Calu3 (cell line): Measurements from ENCODE around the gene FN3KRP. TPM values are rescaled to one million over a fixed set of nuclear protein-coding genes. Genes with fewer than 3 reads are reported as not detected.

Experiments used
- BruUV-seq: library from RNA; stranded (reverse); fragments of 400-500 nt; replicated peaks from 2 replicates; lab custom pipeline; 2021; lab: Mats Ljungman, UMichigan
- CTCF ChIA-PET: fragments of 300-600 bp; sonication (Branson Sonifier 250); formaldehyde crosslinking; loops from one replicate; lab custom pipeline; 2022; ENCODE audit warnings: antibody characterized with exemption; lab: Charles Lee
- DNase-seq: peaks from one replicate; pipeline ENCODE4 v3.0.0; 2022
- H3K27ac Mint-ChIP-seq: one replicate; pipeline ENCODE4 v1.8.0; 2022; ENCODE audit warnings: mixed read lengths; ENCODE audit not compliant: unreplicated experiment
- H3K27me3 Mint-ChIP-seq: one replicate; pipeline ENCODE4 v1.8.0; 2022; ENCODE audit warnings: mixed read lengths; ENCODE audit not compliant: unreplicated experiment
- H3K36me3 Mint-ChIP-seq: one replicate; pipeline ENCODE4 v1.8.0; 2022; ENCODE audit warnings: mild to moderate bottlenecking, moderate library complexity, mixed read lengths; ENCODE audit not compliant: insufficient read depth, unreplicated experiment
- H3K4me1 Mint-ChIP-seq: one replicate; pipeline ENCODE4 v1.8.0; 2022; ENCODE audit warnings: mild to moderate bottlenecking, low read depth, mixed read lengths; ENCODE audit not compliant: unreplicated experiment
- H3K4me3 Mint-ChIP-seq: one replicate; pipeline ENCODE4 v1.8.0; 2022; ENCODE audit warnings: mild to moderate bottlenecking, low read depth, moderate library complexity, mixed read lengths; ENCODE audit not compliant: unreplicated experiment
- H3K9me3 Mint-ChIP-seq: one replicate; pipeline ENCODE4 v1.8.0; 2022; ENCODE audit warnings: low read depth, mixed read lengths; ENCODE audit not compliant: unreplicated experiment
- intact Hi-C: fragments of 100-400 bp; cut with micrococcal nuclease; formaldehyde crosslinking; loops from one replicate; pipeline ENCODE4 v1.10.0; 2022; ENCODE audit not compliant: unreplicated experiment
- total RNA-seq: library from RNA; stranded (reverse); gene quantifications from 2 replicates; pipeline ENCODE4 v1.2.3, GENCODE V29; 2022
- TF ChIP-seq, protein P1 (sequence below): fragments of 200-600 bp; IDR thresholded peaks from one replicate; pipeline ENCODE4 v1.8.0; 2022; ENCODE audit warnings: antibody characterized with exemption; ENCODE audit not compliant: unreplicated experiment

The FN3KRP gene
- total RNA-seq, 1 experiment from 2014 or later: 49.9 TPM

DNA sequence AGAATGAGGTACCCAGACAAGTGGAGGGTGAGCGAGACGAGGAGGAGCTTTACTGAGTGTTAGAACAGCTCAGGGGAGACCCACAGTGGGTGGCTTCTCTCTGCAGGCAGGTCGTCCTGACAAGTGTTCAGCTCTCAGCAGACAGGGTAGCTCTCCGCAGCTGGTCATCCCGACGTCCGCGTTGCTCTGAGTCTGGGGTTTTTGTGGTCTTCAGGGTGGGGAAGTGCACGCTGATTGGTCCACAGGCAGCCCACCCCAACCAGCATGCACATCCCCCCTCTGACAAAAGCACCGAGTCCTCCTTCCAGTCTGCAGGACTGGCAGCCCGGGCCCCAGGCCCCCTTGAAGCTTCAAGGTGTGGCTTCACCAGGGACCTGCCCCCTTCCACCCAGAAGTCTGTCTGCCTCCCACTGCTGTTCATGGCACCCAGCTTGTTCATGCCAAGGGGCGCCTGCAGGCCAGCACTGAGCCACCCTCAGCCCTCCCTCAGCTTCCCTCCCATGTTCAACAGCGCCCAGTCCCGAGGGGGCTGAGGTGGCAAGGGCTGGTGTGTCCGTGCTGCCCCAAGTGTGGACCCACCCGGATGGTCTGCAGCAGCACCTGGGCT is 48.4 kb upstream of the FN3KRP start:
- H3K36me3 Mint-ChIP-seq: peaks cover 14% of the 10 kb centered on the region
- H3K27me3 Mint-ChIP-seq: no peaks in the 10 kb centered on the region
- H3K4me3 Mint-ChIP-seq: peak overlapping the region; percentile 53
- H3K9me3 Mint-ChIP-seq: no peaks in the 10 kb centered on the region
- no TSS peak for BruUV-seq
- H3K4me1 Mint-ChIP-seq: peaks cover 17% of the 10 kb centered on the region
- TF ChIP-seq, protein P1, sequence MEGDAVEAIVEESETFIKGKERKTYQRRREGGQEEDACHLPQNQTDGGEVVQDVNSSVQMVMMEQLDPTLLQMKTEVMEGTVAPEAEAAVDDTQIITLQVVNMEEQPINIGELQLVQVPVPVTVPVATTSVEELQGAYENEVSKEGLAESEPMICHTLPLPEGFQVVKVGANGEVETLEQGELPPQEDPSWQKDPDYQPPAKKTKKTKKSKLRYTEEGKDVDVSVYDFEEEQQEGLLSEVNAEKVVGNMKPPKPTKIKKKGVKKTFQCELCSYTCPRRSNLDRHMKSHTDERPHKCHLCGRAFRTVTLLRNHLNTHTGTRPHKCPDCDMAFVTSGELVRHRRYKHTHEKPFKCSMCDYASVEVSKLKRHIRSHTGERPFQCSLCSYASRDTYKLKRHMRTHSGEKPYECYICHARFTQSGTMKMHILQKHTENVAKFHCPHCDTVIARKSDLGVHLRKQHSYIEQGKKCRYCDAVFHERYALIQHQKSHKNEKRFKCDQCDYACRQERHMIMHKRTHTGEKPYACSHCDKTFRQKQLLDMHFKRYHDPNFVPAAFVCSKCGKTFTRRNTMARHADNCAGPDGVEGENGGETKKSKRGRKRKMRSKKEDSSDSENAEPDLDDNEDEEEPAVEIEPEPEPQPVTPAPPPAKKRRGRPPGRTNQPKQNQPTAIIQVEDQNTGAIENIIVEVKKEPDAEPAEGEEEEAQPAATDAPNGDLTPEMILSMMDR: no peak
- no peak for DNase-seq
- CTCF ChIA-PET: interaction anchor here (1.4 to 2.4 kb wide), 5 partner anchors 20 to 109 kb away, joined by 3 to 14 read pairs (median 7); partner anchors contain the start of gene FN3KRP
- peak overlapping the region; percentile 54 for H3K27ac Mint-ChIP-seq
- intact Hi-C loops: loop anchor here (5.0 kb wide), 1 partner anchor 99 kb away; no protein-coding TSS in a partner anchor

DNA sequence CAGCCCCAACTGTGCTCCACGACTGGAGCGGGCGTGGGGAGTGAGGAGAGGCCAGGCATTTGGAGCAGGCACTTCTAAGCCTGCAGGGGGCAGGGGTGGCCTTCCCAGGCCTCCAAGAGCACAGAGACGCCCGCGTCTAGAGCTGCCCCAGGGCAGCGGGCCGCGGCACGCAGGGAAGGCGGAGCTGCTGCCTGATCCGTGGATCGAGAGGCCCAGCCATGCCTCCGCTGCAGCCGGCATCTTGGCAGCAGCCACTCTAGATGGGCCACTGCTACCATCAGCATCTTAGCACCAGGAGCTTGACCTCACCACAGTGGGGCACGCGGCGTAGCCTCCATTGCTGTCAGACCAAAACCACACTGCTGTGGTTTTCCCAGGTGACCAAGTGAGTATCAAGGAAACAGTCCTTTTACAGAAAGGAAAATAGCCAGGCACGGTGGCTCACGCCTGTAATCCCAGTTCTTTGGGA is 47.8 kb upstream of the FN3KRP start:
- peak; percentile 78 for DNase-seq
- H3K27me3 Mint-ChIP-seq: no peaks in the 10 kb centered on the region
- H3K27ac Mint-ChIP-seq: peak overlapping the region; percentile 54
- peaks cover 17% of the 10 kb centered on the region for H3K4me1 Mint-ChIP-seq
- peak overlapping the region; percentile 53 for H3K4me3 Mint-ChIP-seq
- intact Hi-C loops: loop anchor here (5.0 kb wide), 1 partner anchor 99 kb away; no protein-coding TSS in a partner anchor
- CTCF ChIA-PET: interaction anchor here (1.4 to 2.4 kb wide), 5 partner anchors 19 to 109 kb away, joined by 3 to 14 read pairs (median 7); partner anchors contain the start of gene FN3KRP
- BruUV-seq: no TSS peak
- H3K36me3 Mint-ChIP-seq: peaks cover 14% of the 10 kb centered on the region
- TF ChIP-seq, protein P1: peak; percentile 50
- no peaks in the 10 kb centered on the region for H3K9me3 Mint-ChIP-seq

DNA sequence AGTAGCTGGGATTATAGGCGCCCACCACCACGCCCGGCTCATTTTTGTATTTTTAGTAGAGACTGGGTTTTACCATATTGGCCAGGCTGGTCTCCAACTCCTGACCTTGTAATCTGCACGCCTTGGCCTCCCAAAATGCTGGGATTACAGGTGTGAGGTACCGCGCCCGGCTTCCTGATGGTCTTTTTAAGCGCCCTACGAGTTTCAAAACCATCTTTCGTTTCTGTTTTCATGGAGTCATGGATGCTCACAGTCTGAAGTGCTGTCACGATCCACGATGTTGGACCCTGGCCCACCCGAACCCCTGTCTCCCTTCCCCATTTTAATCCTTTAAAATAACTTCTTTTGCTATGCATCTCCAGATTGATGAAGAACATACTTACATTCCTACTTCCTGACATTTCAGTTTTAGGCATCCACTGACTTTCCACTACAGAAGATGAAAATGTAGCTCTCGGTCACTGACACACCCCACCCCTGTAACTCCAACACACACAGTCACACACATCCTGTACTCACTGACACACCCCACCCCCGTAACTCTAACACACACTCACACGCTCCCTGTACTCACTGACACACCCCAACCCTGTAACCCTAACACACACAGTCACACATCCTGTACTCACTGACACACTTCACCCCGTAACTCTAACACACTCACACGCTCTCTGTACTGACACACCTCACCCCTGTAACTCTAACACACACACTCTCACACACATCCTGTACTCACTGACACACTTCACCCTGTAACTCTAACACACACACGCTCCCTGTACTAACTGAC is 45.6 kb upstream of the FN3KRP start:
- CTCF ChIA-PET: interaction anchor here (0.9 kb wide), 1 partner anchor 13 kb away, joined by 4 read pairs; no protein-coding TSS in a partner anchor
- TF ChIP-seq, protein P1: no peak
- Mint-ChIP-seq H3K4me3 (no peak overlapping the region), H3K27me3 (no peaks in the 10 kb centered on the region), H3K9me3 (no peaks in the 10 kb centered on the region), H3K4me1 (peaks cover 17% of the 10 kb centered on the region), H3K27ac (peak overlapping the region; percentile 10), H3K36me3 (peaks cover 15% of the 10 kb centered on the region)
- intact Hi-C loops: no loop called here
- no TSS peak for BruUV-seq
- no peak for DNase-seq

DNA sequence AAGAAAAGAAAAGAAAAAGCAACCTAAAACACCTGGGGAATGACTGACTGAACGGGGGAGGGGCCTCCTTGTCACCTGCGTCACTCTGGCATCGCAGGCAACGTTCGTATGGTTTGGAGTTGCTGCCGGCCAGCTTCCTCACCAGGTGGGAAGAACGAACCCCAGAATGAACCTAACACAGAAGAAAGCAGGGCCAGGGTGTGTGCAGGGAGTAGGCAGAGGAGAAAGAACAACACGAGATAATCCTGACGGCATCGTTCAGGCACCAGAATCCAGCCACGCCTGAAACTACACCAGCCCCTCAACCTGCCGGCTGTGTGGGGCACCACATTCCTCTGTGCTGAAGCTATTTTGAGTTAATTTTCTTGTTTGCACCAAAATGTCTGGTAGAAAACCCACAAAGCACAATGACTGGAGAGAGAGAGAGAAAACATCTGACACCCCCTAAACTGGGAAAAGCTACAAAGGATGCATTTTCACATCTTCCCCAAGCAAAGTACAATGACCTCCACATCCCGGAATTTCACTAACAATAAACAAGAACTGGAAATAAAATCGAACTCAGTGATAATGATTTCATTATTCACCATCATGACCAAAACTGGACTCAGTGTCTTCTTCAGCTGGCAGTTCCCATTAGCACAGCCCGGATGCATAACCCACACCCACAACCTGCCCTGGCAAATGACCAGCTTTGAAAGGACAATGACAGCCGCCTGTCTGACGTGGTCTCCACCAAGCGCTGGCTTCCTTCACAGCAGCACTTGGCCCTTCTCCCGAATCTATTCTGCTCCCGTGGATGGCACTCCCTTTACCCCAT is 41.6 kb upstream of the FN3KRP start:
- Mint-ChIP-seq H3K36me3 (peaks cover 14% of the 10 kb centered on the region), H3K9me3 (no peaks in the 10 kb centered on the region), H3K4me1 (peaks cover 9% of the 10 kb centered on the region), H3K4me3 (no peak overlapping the region), H3K27ac (no peak overlapping the region), H3K27me3 (no peaks in the 10 kb centered on the region)
- BruUV-seq: no TSS peak
- CTCF ChIA-PET: no interaction called here
- intact Hi-C loops: no loop called here
- TF ChIP-seq, protein P1: no peak
- DNase-seq: no peak
